Cortex of kidney (tissue), 1 donor: Measurements from ENCODE around the gene BCAS3.

Experiments
- DNase-seq: peaks from one replicate; lab custom pipeline; 2025; lab: John Stamatoyannopoulos, UW

The BCAS3 gene

GRCh38 chr17:61397086-61397842, 719.6 kb downstream of the BCAS3 start:
- DNase-seq = no peak

- no peak for DNase-seq
Observed at GRCh38 chr17:61398721-61399130, 721.1 kb downstream of the BCAS3 start.

GRCh38 chr17:61399131-61400065, 721.7 kb downstream of the BCAS3 start, which contains the start of gene TBX2:
Gene TBX2 (plus strand): TSS chr17:61399843. CDS start chr17:61400177, 334 bp downstream.
- DNase-seq = no peak

- no peak for DNase-seq
Observed at GRCh38 chr17:61400066-61400716, 722.5 kb downstream of the BCAS3 start.

- no peak for DNase-seq
Observed at GRCh38 chr17:61400717-61401388, 723.2 kb downstream of the BCAS3 start.

GRCh38 chr17:61401389-61402072, 723.9 kb downstream of the BCAS3 start:
- no peak for DNase-seq

- no peak for DNase-seq
Observed at GRCh38 chr17:61402073-61402541, 724.5 kb downstream of the BCAS3 start.

- no peak for DNase-seq
Observed at GRCh38 chr17:61402978-61403800, 725.5 kb downstream of the BCAS3 start.

- no peak for DNase-seq
Observed at GRCh38 chr17:61403801-61404662, 726.4 kb downstream of the BCAS3 start.

- no peak for DNase-seq
Observed at GRCh38 chr17:61404663-61404912, 726.9 kb downstream of the BCAS3 start.

- DNase-seq = no peak
Observed at GRCh38 chr17:61404913-61405685, 727.4 kb downstream of the BCAS3 start.

GRCh38 chr17:61405686-61406536, 728.3 kb downstream of the BCAS3 start:
- no peak for DNase-seq

GRCh38 chr17:61406537-61406845, 728.8 kb downstream of the BCAS3 start:
- no peak for DNase-seq

GRCh38 chr17:61406971-61407911, 729.6 kb downstream of the BCAS3 start:
- DNase-seq = no peak

GRCh38 chr17:61408151-61409041, 730.7 kb downstream of the BCAS3 start:
- no peak for DNase-seq
